ENCODE results near the gene RUNX2.
A peak's percentile ranks its signal among the peaks of the same experiment; 100 is the strongest.

Gene RUNX2

DNA sequence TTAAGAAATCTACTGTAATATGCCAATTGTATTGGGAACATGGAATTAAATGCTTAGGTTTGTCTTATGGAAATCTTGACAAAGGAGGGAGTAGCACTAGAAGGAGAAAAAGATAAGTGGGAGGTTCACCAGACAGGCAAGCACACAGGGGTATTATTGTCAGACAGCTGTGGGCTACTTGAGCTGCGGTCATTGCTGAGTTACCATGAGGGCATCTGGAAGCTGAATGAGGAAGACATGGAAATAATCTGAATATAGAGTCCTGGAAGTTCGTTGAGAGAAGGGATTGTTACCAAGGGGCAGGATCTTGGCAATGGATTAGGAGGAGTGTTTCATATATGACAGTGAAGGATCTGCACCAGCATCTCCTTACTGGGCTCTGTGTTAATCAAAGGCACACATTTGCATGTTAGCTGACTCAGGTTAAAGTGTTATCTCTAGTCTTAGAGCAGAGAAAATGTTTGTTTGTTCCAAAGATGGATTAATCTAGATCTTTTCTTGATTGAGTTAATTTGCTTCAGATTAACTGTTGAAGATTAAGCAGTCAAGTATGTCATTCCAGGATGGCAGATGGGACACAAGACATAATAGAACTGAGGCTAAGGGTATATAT is 102.6 kb downstream of the RUNX2 start:
- no peak overlapping the region for H3K27ac ChIP-seq (ENCODE audit: low read depth, low read length)
- H3K4me1 ChIP-seq (ENCODE audit: control insufficient read depth in 1 of 2, insufficient read depth in 2 of 2, low read length in 2 of 2): peaks cover 4 to 11% of the 10 kb centered on the region in 2 donors
- H3K9me3 ChIP-seq (ENCODE audit: control insufficient read depth in 1 of 2, low read length in 2 of 2): no peaks in the 10 kb centered on the region
- H3K4me3 ChIP-seq (ENCODE audit: low read depth in 1 of 2, low read length in 2 of 2): no peak overlapping the region
- no peaks in the 10 kb centered on the region for H3K36me3 ChIP-seq (ENCODE audit: control insufficient read depth in 1 of 2, insufficient read depth in 2 of 2, low read length in 2 of 2)
- peaks cover 0 to 6% of the 10 kb centered on the region in 2 donors for H3K27me3 ChIP-seq (ENCODE audit: control insufficient read depth in 1 of 2, insufficient read depth in 2 of 2, low read length in 2 of 2)
- H3K9ac ChIP-seq (ENCODE audit: low read depth in 1 of 2, low read length in 2 of 2): no peak overlapping the region

DNA sequence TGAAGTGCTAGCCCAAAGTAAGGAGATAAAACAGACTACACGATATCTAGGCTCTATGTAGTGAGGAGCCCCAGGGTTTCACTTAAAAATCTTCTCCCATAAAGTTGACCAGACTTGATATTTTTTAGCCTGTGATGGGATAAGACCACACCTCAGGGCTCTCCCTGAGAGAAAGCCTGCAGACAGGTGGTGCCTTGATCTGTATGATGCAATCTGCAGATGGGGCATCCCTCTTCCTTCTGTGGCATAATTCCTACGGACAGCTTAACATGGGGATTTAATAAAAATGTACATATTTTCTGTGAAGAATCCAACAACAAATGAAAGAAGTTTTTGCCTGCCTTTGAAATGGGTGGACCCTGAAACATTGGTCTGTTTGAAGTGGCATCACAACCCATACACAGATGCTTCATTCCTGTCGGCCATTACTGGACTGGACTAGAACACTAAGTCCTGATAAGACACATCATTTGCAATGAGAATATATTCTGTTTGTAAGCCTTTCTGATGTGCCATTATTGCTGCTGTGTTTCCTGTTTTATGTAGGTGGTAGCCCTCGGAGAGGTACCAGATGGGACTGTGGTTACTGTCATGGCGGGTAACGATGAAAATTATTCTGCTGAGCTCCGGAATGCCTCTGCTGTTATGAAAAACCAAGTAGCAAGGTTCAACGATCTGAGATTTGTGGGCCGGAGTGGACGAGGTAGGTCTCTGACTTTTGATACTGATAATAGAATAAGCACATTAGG is 103.4 kb downstream of the RUNX2 start:
- Histone ChIP-seq H3K9me3 (ENCODE audit: control insufficient read depth in 1 of 2, low read length in 2 of 2) (no peaks in the 10 kb centered on the region), H3K4me3 (ENCODE audit: low read depth in 1 of 2, low read length in 2 of 2) (no peak overlapping the region), H3K27ac (ENCODE audit: low read depth, low read length) (no peak overlapping the region), H3K27me3 (ENCODE audit: control insufficient read depth in 1 of 2, insufficient read depth in 2 of 2, low read length in 2 of 2) (peaks cover 0 to under 1% of the 10 kb centered on the region in 2 donors), H3K9ac (ENCODE audit: low read depth in 1 of 2, low read length in 2 of 2) (no peak overlapping the region), H3K4me1 (ENCODE audit: control insufficient read depth in 1 of 2, insufficient read depth in 2 of 2, low read length in 2 of 2) (peaks cover 7 to 13% of the 10 kb centered on the region in 2 donors), H3K36me3 (ENCODE audit: control insufficient read depth in 1 of 2, insufficient read depth in 2 of 2, low read length in 2 of 2) (no peaks in the 10 kb centered on the region)

GRCh38 chr6:45432977-45433376 is 104.8 kb downstream of the RUNX2 start:
- no peaks in the 10 kb centered on the region for H3K9me3 ChIP-seq (ENCODE audit: control insufficient read depth in 1 of 2, low read length in 2 of 2)
- H3K4me1 ChIP-seq (ENCODE audit: control insufficient read depth in 1 of 2, insufficient read depth in 2 of 2, low read length in 2 of 2): peaks cover 22 to 24% of the 10 kb centered on the region in 2 donors
- no peak overlapping the region for H3K27ac ChIP-seq (ENCODE audit: low read depth, low read length)

GRCh38 chr6:45433533-45434380 is 105.6 kb downstream of the RUNX2 start:
- H3K27me3 ChIP-seq (ENCODE audit: control insufficient read depth in 1 of 2, insufficient read depth in 2 of 2, low read length in 2 of 2): no peaks in the 10 kb centered on the region
- H3K4me3 ChIP-seq (ENCODE audit: low read depth in 1 of 2, low read length in 2 of 2): no peak overlapping the region
- no peak overlapping the region for H3K9ac ChIP-seq (ENCODE audit: low read depth in 1 of 2, low read length in 2 of 2)
- no peaks in the 10 kb centered on the region for H3K9me3 ChIP-seq (ENCODE audit: control insufficient read depth in 1 of 2, low read length in 2 of 2)
- H3K4me1 ChIP-seq (ENCODE audit: control insufficient read depth in 1 of 2, insufficient read depth in 2 of 2, low read length in 2 of 2): peaks cover 25 to 28% of the 10 kb centered on the region in 2 donors
- no peak overlapping the region for H3K27ac ChIP-seq (ENCODE audit: low read depth, low read length)
- no peaks in the 10 kb centered on the region for H3K36me3 ChIP-seq (ENCODE audit: control insufficient read depth in 1 of 2, insufficient read depth in 2 of 2, low read length in 2 of 2)

More at GRCh38 chr6:45432977-45433376, 104.8 kb downstream of the RUNX2 start:
- peak overlapping the region in 1 of 2 donors; percentile 1 for H3K9ac ChIP-seq (ENCODE audit: low read depth in 1 of 2, low read length in 2 of 2)
- H3K36me3 ChIP-seq (ENCODE audit: control insufficient read depth in 1 of 2, insufficient read depth in 2 of 2, low read length in 2 of 2): no peaks in the 10 kb centered on the region
- no peak overlapping the region for H3K4me3 ChIP-seq (ENCODE audit: low read depth in 1 of 2, low read length in 2 of 2)
- no peaks in the 10 kb centered on the region for H3K27me3 ChIP-seq (ENCODE audit: control insufficient read depth in 1 of 2, insufficient read depth in 2 of 2, low read length in 2 of 2)

DNA sequence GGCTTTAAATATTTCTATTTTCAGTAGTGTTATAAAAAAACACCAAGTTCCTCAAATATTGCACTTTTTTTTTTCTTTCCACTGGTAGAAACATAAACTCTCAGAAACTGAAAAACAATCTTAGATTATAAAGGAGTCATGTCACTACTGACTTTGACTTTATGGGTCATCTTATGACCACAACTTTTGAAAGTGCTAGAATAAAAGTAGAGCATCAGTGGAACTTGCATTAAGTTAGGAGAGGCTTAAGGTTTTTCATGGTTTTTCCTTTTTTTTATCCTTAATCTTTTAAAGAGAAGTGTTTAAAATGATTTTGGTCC is 106.2 kb downstream of the RUNX2 start:
- no peaks in the 10 kb centered on the region for H3K27me3 ChIP-seq (ENCODE audit: control insufficient read depth in 1 of 2, insufficient read depth in 2 of 2, low read length in 2 of 2)
- H3K4me1 ChIP-seq (ENCODE audit: control insufficient read depth in 1 of 2, insufficient read depth in 2 of 2, low read length in 2 of 2): peaks cover 27 to 28% of the 10 kb centered on the region in 2 donors
- no peaks in the 10 kb centered on the region for H3K36me3 ChIP-seq (ENCODE audit: control insufficient read depth in 1 of 2, insufficient read depth in 2 of 2, low read length in 2 of 2)
- no peaks in the 10 kb centered on the region for H3K9me3 ChIP-seq (ENCODE audit: control insufficient read depth in 1 of 2, low read length in 2 of 2)
- no peak overlapping the region for H3K27ac ChIP-seq (ENCODE audit: low read depth, low read length)
- no peak overlapping the region for H3K4me3 ChIP-seq (ENCODE audit: low read depth in 1 of 2, low read length in 2 of 2)
- H3K9ac ChIP-seq (ENCODE audit: low read depth in 1 of 2, low read length in 2 of 2): no peak overlapping the region

DNA sequence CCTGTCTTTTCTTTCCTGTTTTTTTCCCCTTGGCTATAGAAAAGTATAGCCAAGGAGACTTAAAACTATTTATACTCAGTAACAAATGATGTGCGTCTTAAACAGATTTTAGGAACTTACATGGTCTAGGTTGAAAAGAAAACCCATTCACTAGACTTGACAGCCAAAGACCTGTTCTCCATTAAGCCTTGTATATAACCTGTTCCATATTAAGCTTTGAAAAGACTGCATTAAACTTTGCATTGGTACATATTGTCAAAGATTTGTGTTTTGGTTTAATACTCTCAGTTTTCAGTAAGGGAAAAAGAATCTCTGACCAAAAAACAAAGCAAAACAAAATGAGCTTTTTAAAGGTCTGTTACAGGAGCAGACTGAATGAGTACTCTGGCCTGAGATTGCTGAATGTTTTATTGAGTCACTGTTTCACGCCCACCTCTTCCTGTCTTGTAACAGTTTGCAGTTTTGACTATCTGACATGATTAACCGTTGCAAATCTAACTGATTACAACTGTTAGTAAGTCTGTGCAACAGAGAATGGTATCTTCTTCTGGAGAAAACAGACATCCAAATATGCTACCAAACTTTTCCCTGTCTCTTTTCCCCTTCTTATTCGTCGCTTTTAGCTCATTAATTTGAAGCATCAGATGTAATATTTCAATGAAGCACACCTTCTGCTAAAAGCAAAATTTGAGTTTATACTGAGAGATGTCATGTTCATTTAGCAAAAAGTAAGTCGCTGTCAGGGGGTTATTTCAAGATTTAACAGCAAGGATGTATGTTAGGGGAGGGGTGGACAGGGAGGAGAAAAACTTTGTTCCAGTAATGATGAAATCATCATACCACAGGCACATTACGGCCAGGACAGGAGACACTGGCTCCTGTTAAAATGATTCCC is 108.7 kb downstream of the RUNX2 start:
- no peaks in the 10 kb centered on the region for H3K27me3 ChIP-seq (ENCODE audit: control insufficient read depth in 1 of 2, insufficient read depth in 2 of 2, low read length in 2 of 2)
- no peak overlapping the region for H3K4me3 ChIP-seq (ENCODE audit: low read depth in 1 of 2, low read length in 2 of 2)
- H3K36me3 ChIP-seq (ENCODE audit: control insufficient read depth in 1 of 2, insufficient read depth in 2 of 2, low read length in 2 of 2): no peaks in the 10 kb centered on the region
- no peak overlapping the region for H3K27ac ChIP-seq (ENCODE audit: low read depth, low read length)
- H3K9me3 ChIP-seq (ENCODE audit: control insufficient read depth in 1 of 2, low read length in 2 of 2): no peaks in the 10 kb centered on the region
- peaks cover 27 to 28% of the 10 kb centered on the region in 2 donors for H3K4me1 ChIP-seq (ENCODE audit: control insufficient read depth in 1 of 2, insufficient read depth in 2 of 2, low read length in 2 of 2)
- no peak overlapping the region for H3K9ac ChIP-seq (ENCODE audit: low read depth in 1 of 2, low read length in 2 of 2)

DNA sequence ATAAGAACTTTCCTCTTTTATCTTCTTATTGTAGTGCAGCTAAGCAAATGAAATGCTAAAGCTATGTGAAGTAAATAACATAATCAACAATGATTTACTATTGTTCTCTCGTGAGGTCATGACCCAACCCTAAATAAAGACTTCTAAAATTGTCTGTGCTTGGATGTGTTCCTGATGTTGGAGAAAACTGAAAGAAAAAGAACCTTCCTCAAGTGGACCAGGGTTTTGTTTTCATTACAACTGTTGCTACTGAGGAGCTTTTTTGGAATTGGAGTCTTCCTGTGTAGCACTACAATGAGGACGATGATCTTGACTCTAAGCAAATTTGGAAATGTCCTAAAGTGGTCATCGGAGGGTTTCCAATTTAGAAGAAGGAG is 109.3 kb downstream of the RUNX2 start:
- H3K9ac ChIP-seq (ENCODE audit: low read depth in 1 of 2, low read length in 2 of 2): no peak overlapping the region
- no peaks in the 10 kb centered on the region for H3K9me3 ChIP-seq (ENCODE audit: control insufficient read depth in 1 of 2, low read length in 2 of 2)
- no peak overlapping the region for H3K4me3 ChIP-seq (ENCODE audit: low read depth in 1 of 2, low read length in 2 of 2)
- H3K4me1 ChIP-seq (ENCODE audit: control insufficient read depth in 1 of 2, insufficient read depth in 2 of 2, low read length in 2 of 2): peaks cover 27 to 28% of the 10 kb centered on the region in 2 donors
- H3K27ac ChIP-seq (ENCODE audit: low read depth, low read length): no peak overlapping the region
- no peaks in the 10 kb centered on the region for H3K27me3 ChIP-seq (ENCODE audit: control insufficient read depth in 1 of 2, insufficient read depth in 2 of 2, low read length in 2 of 2)
- H3K36me3 ChIP-seq (ENCODE audit: control insufficient read depth in 1 of 2, insufficient read depth in 2 of 2, low read length in 2 of 2): no peaks in the 10 kb centered on the region

DNA sequence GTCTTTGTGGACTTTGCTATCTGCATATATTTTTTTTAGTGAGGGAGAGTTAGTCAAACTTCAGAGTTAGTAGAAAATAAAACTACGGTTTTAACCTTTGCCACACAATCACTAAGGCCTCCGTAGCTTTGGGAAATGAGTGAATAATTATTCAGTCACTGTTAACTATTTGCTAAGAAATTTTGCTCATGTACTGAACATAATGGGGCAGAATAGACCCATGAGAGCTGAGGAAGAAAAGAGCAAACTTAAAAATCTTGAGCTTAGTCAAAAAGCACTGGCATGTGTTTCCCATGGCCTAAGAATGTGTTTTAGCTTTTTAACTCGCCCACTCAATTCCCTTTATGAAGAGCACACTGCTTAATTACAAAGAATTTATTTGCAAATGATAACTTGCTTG is 110.0 kb downstream of the RUNX2 start:
- Histone ChIP-seq H3K36me3 (ENCODE audit: control insufficient read depth in 1 of 2, insufficient read depth in 2 of 2, low read length in 2 of 2) (peaks cover 0 to 2% of the 10 kb centered on the region in 2 donors), H3K9me3 (ENCODE audit: control insufficient read depth in 1 of 2, low read length in 2 of 2) (no peaks in the 10 kb centered on the region), H3K4me1 (ENCODE audit: control insufficient read depth in 1 of 2, insufficient read depth in 2 of 2, low read length in 2 of 2) (peaks cover 23 to 28% of the 10 kb centered on the region in 2 donors), H3K4me3 (ENCODE audit: low read depth in 1 of 2, low read length in 2 of 2) (no peak overlapping the region), H3K27me3 (ENCODE audit: control insufficient read depth in 1 of 2, insufficient read depth in 2 of 2, low read length in 2 of 2) (no peaks in the 10 kb centered on the region), H3K9ac (ENCODE audit: low read depth in 1 of 2, low read length in 2 of 2) (no peak overlapping the region), H3K27ac (ENCODE audit: low read depth, low read length) (no peak overlapping the region)

GRCh38 chr6:45438849-45439406 is 110.8 kb downstream of the RUNX2 start:
- Histone ChIP-seq H3K9ac (ENCODE audit: low read depth in 1 of 2, low read length in 2 of 2) (no peak overlapping the region), H3K36me3 (ENCODE audit: control insufficient read depth in 1 of 2, insufficient read depth in 2 of 2, low read length in 2 of 2) (peaks cover 0 to 5% of the 10 kb centered on the region in 2 donors), H3K9me3 (ENCODE audit: control insufficient read depth in 1 of 2, low read length in 2 of 2) (no peaks in the 10 kb centered on the region), H3K27me3 (ENCODE audit: control insufficient read depth in 1 of 2, insufficient read depth in 2 of 2, low read length in 2 of 2) (no peaks in the 10 kb centered on the region), H3K4me1 (ENCODE audit: control insufficient read depth in 1 of 2, insufficient read depth in 2 of 2, low read length in 2 of 2) (peaks cover 23 to 26% of the 10 kb centered on the region in 2 donors), H3K4me3 (ENCODE audit: low read depth in 1 of 2, low read length in 2 of 2) (no peak overlapping the region), H3K27ac (ENCODE audit: low read depth, low read length) (no peak overlapping the region)
